GM21390 (cell line): ENCODE results near the gene N4BP2L2.

Source experiments
- ATAC-seq: cut with Tn5 transposase; IDR thresholded peaks from one replicate; pipeline ENCODE4 v1.9.1; 2021; ENCODE audit not compliant: unreplicated experiment

N4BP2L2 gene

DNA sequence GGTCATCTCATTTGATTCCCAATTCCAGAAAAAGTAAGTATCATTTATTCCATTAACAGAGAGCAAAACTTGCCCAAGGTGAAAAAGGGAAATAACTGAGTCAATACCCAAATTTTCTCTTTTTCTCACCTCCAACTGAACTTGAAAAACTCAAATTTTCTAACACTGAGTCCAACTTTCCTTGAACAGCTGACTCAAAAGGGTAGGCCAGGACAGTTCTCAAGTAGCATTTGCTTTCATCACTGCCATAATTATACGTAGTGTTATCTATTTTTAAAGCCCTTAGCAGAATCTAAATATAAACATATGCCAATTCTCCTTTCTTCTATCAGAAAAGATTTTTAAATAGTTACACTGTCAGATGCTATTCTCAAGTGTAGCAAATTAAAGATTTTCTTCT lies 3.5 kb downstream of the N4BP2L2 start:
- ATAC-seq = no peak

DNA sequence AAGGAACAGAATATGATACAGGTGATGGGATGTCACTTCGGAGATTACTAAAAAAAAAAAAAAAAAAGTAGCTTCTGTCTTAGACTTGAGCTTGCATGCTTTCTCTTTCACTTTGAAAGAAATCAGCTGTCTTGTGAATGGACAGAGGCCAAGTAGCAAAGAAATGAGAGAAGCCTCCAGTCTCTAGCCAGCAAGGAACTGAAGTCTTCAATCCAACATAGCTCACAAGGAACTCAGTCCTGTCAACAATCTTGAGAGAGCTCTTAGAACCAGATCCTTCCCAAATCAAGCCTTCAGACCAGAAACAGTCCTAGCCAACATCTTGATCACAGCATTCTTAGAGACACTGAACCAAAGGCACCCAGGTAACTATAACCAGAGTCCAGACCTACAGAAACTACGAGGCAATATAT lies 7.7 kb downstream of the N4BP2L2 start:
- peak; percentile 75 for ATAC-seq

DNA sequence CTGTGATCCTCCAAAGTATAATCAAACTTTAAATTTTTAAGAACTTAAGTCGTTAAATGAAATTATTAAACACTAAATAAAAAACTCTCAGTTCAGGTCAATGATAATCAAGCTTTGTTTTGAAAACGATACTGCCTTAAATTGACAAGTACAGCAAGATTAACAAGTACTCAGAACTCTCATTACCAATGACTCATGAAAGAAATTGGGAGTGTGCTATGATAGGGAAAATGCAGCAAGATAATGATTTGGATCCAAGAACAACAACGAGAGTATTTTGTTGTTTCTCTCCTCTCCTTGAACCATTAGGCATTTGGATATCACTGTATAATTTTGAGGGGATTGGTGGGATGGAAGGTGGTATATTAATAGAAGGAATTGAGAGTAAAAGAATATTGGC lies 10.2 kb downstream of the N4BP2L2 start:
- ATAC-seq = no peak

DNA sequence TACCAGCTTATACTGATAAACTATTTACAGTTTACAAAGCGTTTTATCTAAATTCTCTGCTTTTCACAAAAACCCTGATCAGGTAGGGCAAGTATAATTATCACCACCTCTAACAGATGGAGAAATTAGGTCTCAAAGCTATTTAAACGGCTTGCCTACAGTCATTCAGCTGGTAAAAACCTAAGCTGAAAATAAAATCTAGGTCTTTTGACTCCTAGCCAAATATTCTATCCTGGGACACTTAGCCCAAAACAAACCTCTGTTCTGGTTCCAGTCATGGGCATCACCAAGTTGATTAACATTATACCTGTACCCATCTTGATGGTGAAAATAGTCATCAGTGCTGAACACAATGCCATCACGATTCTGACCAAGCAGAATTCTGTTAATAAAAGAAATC lies 11.4 kb downstream of the N4BP2L2 start:
- no peak for ATAC-seq

DNA sequence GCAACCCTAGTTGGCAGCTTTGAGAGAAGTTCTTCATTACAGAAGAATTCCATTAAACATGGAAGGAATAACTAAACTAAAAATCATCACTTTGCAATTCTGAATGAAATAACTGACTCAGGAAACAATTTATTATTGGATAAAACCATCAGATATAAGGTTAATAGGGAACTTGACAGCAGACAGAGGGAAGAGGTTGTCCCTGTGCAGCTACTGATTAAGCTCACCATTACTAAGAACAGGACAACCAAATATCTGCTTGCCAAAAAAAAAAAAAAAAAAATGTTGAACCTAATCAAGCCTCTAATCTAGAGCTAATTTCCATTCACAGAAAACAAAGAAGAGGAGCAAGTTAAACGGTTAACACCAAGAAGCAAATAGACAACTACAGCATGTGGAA lies 12.8 kb downstream of the N4BP2L2 start:
- no peak for ATAC-seq

DNA sequence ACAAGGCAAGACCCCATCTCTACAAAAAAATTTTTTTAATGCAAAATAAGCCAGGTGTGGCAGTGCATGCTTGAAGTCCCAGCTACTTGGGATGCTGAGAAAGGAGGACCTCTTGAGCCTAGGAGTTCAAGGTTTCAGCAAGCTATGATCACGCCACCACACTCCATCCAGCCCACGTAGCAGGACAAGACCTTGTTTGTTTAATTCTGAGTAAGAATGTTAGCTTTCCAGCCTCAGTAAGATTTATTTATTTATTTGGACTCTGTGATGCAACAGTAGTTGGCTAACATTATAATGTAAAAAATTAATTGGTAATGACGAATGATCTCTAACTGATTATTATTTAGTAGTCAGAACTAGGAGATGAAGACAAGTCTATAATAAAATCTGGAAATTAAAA lies 23.3 kb downstream of the N4BP2L2 start:
- no peak for ATAC-seq

DNA sequence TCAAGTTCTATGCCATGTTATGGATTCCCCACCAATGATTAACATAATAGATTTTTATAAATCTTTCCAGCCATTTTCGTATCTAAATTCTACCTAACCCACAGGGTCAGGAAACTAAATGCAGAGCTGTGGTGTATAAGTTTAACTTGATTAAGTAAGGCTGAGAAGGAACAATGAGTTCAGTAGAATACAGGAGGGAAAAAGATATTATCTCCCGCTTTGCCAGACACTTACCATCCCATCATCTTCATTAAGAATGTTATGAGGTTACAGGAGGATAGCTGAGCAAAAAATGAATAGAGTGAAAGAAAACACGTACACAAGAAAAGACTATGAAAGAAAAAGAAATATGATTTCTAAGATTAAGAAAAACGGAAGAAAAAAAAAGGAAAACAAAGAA lies 27.1 kb downstream of the N4BP2L2 start:
- ATAC-seq = no peak

DNA sequence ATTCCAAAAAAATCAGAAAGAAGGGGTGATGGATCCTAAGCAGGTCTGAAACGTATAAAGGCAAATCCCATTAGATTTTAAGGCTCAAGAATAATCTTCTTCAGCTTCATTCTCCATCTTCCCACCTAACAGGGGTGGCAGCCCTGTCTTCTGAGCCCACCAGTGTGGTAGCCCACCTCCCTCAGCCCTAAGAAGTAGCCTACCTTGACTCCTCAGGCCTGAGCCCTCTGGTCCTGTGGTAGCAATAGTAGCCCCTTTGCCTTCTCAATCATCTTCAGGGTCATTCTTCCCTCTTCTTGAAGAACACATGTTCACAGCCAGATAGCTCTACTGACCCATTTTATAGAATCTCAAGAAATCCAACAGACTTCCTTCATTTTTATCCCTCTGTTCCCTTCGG lies 33.7 kb downstream of the N4BP2L2 start:
- ATAC-seq = no peak

DNA sequence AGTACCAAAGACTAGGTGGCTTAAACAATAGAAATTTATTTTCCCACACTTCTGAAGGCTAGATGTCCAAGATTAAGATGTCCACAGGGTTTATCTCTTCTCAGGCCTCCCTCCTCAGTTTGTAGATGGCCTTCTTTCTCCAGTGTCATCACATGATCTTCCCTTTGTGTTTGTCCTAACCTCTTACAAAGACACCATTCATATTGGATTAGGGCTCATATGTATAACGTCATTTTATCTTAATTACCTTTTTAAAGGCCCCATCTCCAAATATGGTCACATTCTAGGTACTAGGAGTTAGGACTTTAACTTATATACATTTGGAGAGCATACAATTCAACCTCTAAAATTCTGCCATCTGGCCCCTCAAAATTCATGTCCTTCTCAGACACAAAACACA lies 34.3 kb downstream of the N4BP2L2 start:
- ATAC-seq = no peak

DNA sequence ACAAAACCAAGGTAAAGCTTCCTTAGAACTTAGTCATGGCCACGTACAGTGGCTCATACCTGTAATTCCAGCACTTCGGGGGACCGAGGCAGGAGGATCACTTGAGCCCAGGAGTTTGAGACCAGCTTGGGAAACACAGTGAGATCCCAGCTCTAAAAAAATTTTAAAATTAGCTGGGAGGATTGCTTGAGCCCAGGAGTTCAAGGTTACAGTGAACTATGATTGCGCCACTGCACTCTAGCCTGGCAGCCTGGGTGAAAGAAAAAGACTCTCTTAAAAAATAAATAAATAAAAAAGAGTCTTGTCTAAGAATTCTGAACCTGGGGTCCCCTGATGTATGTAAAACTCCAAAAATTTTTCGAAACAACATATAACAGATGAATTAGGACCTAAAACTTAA lies 34.9 kb downstream of the N4BP2L2 start:
- ATAC-seq = no peak

DNA sequence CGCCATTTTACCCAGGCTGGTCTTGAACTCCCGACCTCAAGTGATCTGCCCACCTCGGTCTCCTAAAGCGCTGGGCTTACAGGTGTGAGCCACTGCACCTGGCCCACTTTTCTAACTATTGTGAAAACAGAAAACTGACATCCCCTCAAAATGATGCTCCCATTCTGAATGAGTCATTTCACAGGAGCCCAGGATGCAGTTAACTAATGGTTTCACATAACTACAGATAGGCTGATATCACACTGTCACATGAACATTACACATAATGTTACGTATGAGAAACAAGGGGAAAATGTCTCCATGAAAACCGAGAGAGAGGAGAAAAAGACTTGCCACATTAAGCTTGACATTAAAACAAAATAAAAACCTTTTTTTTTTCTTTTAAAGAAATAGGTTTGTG lies 37.5 kb downstream of the N4BP2L2 start:
- ATAC-seq = no peak

DNA sequence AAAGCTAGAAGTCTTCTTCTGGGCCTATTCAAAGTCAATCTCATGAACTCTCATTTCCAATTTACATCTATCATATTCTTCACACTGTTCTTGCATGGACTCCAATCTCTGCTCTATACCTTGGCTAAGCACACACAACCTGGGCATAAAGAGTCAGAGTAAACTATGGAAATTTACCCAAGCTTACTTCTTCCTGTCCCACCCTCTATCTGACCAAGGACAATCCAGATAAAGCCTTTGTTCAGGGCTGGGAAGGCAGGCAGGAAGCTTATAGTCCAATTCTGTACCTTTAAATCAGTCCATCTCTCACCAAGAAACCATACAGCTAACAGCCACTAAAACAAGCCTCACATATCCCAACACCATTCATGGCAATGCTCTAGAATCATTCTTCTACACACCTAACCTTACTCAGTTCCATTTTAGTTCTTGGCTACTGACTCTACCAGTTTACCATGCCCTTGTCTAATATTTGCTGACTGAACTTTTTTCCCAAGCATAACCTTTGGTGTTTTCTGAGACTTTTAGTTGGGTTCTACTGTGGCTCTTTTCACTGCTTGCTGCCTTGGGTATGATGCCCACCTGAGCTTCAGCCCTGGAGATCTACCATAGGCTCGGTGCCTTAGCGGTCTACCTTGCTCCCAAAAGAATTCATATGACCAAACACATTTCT lies 38.9 kb downstream of the N4BP2L2 start:
- ATAC-seq = no peak

DNA sequence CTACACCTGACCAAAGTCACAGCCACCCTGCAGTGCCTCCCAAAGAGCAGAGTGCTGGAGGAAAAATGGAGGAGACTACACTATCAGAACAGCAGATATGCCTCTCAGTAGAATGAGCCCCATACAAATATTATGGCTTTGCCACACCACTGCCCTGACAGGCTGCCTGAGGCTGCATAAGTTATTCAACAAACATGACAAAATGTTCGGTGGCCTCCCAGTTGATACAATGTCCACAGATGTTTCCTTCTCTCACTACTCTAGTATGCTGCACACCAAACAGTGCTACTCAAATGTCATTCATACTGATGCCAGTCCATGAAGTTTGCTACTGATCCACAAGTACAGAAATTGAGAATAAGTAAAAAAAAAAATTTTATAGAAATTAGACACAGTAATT lies 41.0 kb downstream of the N4BP2L2 start:
- no peak for ATAC-seq

DNA sequence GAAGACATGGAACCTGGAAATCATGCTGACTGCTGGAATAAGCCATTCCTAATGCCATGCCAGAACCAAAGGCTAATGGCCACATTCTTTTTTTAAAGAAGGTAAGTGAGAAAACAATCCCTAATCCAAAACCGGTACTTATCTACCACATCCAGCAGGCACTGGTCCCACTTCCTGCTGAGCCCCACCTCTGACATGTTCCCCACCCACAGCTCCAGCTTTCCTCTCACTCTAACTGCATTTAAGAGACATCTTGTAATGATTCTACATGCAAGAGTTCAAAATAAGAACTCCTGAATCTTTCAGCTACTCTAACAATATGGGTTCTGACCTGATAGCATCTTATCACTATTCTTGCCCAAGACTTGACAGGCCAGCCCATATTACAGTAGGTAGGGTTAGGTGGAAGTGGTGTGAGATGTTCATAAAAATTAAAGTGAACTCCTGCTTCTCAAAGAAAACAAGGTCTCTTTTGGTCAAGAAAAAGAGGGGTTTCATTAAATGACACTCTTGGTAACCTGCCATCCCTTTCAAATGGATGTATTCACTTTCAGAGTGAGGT lies 41.9 kb downstream of the N4BP2L2 start:
- no peak for ATAC-seq

DNA sequence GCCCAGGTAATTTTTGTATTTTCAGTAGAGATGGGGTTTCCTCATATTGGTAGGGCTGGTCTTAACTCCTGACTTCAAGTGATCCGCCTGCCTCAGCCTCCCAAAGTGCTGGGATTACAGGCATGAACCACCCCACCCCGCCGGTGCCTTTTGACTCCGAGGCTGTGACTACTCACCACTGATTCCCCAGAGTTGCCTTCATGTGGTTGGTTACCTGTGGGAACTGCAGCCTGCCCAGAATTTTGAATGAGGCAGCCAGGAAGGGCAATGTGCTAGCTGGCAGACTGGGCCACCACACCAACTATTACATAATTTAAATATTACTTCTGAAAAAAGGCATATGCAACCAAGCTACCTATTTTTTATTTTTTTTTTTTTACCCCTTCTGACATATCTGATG lies 42.8 kb downstream of the N4BP2L2 start:
- no peak for ATAC-seq

DNA sequence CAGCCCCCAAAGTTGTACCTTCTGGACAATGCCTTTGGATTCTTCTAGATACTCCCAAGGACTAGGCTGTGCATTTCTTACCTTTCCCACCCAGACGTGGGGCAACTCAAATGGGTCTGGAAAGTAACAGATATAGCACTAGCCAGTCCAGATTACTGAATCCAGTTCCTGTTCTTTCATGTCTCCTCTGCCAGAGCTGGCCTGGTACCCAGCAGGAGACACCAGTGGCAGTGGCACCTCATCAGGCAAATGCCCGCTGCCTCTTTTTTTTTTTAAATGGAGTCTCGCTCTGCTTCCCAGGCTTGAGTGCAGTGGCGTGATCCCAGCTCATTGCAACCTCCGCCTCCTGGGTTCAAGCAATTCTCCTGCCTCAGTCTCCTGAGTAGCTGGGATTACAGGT lies 43.2 kb downstream of the N4BP2L2 start:
- ATAC-seq = no peak

DNA sequence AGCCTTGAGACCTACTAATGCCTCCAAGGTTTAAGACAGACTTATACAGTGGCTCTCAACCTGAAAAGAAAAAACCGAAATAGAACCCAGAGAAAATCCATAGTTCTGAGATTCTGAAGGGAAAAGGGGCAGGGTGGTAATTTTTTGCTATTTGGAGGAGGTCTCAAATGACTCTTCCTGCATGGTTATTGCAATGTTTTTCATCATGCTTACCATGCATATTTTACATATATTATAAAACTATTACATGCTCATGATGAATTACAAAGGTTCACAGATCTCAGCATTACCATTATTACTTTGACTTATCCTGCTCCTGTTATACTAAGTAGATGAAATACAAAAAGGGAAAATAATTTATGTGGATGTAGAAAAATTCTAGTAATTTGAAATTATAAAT lies 47.6 kb downstream of the N4BP2L2 start:
- ATAC-seq = no peak

DNA sequence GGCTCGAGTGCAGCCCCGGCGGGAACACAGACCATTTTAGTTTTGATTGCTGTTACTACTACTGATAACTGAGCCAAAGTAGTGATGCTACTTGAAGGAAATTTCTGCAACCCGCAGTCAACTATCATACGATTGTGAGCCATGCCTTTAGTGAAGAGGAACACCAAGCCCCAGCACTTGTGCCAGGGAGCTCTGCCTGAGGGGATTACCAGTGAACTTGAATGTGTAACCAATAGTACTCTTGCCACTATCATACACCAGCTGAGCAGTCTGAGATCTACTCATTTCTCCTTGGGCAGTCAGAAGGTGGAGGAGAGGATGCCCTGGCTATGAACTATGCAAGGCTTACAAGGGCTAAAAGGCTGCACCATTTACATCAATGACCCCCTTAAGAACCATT lies 61.7 kb downstream of the N4BP2L2 start:
- ATAC-seq = no peak

DNA sequence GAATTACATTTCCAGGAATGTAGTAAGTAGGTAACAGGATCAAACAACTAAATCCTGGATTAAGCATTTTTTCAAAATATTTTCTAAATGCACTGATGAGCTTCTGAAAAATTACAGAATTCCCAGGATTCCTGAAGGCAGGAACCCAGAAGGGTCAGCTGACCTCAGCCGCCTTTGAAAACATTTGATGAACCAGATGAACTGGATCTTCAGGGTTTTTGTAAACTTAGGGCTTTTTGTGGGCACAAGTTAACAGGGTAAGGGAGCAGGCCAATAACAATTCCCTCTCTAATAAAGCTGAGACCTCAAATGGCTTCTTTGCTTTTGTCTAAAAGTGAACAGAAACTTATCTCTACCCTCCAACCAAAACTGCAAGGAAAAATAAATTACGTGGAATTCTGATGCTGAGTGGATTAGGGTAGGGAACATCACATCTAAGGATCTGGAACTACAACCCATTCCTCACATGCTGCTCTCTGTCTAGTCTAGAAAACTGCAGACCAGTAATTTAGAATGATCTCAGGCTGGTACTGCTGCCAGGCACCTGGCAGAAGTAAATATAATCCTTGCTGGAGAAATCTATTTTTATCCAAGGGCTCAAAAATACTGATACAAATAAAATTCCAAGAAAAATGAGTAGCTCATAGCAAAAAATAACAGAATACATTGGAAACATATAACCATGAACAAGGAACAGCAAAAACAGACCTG lies 62.4 kb downstream of the N4BP2L2 start:
- ATAC-seq = no peak

DNA sequence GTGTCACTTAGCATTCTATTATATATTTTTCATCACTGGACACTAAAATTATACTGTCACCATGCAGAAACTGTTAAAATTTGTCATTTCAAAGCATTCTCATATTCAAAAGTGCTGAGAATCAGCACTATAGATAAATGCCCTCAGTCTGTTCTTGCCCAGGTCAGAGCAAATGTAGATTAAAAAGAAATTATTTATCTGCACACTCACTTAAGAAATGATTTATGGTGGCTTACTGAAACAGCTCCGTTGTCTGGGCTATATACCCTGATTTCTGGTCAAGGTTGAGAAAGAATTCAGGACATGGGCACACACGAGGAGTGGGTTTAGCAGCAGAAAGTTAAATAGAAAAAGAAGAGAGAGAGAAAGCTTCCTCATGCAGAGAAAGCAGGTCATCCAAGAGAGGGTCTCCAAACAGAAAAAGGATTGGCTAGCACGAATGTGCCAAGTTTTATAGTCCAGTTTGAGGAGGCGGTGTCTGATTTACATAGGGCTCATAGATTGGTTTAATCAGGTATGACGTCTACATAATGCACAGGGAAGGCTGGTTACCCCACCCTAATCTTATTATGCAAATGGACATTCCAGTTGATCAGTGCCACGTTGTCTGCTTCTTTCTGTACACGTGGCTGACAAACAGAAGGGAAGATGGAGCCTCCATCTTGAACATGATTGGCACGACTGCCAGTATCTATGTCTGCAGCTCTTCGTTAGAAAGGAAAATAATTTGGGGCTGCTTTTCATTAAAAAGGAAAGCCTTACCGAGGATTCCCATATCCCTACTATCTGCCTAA lies 63.4 kb downstream of the N4BP2L2 start:
- no peak for ATAC-seq

DNA sequence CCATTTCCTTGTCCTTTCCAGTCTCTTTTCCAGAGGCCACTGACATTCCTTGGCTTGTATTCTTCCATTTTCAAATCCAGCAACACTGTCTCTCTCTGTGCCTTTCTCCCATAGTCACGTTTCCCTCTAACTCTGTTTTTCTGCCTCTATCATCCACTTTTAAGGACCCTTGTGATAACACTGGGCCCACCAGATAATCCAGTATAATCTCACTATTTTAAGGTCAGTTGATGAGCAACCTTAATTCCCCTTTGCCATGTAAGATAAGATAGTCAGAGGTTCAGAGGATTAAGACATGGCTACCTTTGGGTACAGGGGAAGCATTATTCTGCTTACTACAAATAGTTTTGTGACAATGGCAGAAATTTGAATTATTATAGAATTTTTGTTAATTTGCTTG lies 64.9 kb downstream of the N4BP2L2 start:
- no peak for ATAC-seq

DNA sequence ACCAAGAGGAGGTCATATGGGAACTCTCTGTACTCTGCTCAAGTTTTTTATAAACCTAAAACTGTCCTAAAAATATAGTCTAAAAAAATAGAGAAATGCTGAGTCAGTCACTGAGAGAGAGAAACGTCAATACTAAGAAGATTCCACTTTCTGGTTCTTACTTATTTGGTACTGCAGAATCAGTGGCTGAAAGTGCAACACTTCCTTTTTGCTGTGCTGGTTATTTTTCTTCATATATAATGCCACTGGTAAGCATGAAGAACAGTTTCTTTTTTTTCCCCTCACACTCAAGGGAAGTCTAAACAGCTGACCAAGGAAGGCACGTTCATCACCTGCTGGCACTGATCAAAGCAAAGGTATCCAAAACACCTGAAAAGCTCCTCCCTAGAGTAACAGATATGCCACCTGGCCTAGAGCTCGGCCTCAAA lies 66.4 kb downstream of the N4BP2L2 start:
- ATAC-seq = peak; percentile 84
